Measurements from ENCODE around the gene CCDC89. TPM values are rescaled to one million over a fixed set of nuclear protein-coding genes. Genes with fewer than 3 reads are reported as not detected.

CCDC89 gene
- total and polyA plus RNA-seq, 2 donors (not counting 1 experiment from before 2014, with no cell fraction given), result not detected

DNA sequence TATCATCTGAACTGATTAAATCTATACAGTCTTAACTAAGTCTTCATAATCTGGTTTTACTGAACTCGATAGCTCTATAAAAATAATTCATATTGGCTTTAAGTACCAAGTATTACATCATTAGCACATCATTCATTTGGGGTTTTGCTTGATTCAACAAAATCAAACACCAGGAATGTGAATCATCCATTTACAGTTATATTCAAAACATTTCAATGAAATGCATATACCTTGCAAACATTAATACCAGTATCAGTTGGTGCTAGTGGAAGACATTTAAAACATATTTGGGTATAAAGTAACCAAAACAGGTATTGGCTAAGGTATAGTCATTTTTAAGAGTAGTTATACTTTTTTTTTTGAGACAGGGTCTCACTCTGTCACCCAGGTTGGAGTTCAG, 12.2 kb upstream of the CCDC89 start:
- H3K4me3 ChIP-seq (ENCODE audit: control extremely low read depth in 1 of 5, extremely low read depth in 1 of 5, insufficient read depth in 1 of 5, low read depth in 2 of 5, low read length in 4 of 5), result no peak overlapping the region
- peaks cover 18% of the 10 kb centered on the region for H3K4me1 Mint-ChIP-seq
- ChIA-PET POLR2A (no interaction called here), CTCF (no interaction called here)
- no peaks in the 10 kb centered on the region for H3K79me2 ChIP-seq (ENCODE audit: control insufficient read depth, insufficient read depth, low read length)
- H3K9me3 Mint-ChIP-seq (ENCODE audit: insufficient read depth), result no peaks in the 10 kb centered on the region
- H3K4me2 ChIP-seq (replicated peaks; ENCODE audit: low read depth, low read length, poor library complexity, severe bottlenecking), result no peak overlapping the region
- H3K4me1 ChIP-seq (ENCODE audit: control insufficient read depth in 2 of 2, insufficient read depth in 2 of 2, low read length in 2 of 2), result peaks cover 12 to 14% of the 10 kb centered on the region in 2 donors
- TF ChIP-seq, protein P1, sequence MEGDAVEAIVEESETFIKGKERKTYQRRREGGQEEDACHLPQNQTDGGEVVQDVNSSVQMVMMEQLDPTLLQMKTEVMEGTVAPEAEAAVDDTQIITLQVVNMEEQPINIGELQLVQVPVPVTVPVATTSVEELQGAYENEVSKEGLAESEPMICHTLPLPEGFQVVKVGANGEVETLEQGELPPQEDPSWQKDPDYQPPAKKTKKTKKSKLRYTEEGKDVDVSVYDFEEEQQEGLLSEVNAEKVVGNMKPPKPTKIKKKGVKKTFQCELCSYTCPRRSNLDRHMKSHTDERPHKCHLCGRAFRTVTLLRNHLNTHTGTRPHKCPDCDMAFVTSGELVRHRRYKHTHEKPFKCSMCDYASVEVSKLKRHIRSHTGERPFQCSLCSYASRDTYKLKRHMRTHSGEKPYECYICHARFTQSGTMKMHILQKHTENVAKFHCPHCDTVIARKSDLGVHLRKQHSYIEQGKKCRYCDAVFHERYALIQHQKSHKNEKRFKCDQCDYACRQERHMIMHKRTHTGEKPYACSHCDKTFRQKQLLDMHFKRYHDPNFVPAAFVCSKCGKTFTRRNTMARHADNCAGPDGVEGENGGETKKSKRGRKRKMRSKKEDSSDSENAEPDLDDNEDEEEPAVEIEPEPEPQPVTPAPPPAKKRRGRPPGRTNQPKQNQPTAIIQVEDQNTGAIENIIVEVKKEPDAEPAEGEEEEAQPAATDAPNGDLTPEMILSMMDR (IDR thresholded peaks at IDR 0.05), result no peak
- no peak for TF ChIP-seq EZH2 (IDR thresholded peaks at IDR 0.05; ENCODE audit: borderline replicate concordance, insufficient read depth, low read depth, low read length, poor library complexity, severe bottlenecking)
- no peak overlapping the region for H3K9ac ChIP-seq (ENCODE audit: low read length)
- H3K9me3 ChIP-seq (ENCODE audit: control extremely low read depth in 1 of 3, control insufficient read depth in 2 of 3, insufficient read depth in 1 of 3, low read length in 2 of 3), result no peaks in the 10 kb centered on the region
- H4K20me1 ChIP-seq (ENCODE audit: control insufficient read depth, insufficient read depth, low read length, poor library complexity, severe bottlenecking), result no peaks in the 10 kb centered on the region
- H3K27ac Mint-ChIP-seq, result no peak overlapping the region
- no peaks in the 10 kb centered on the region for H3K36me3 ChIP-seq (replicated peaks in 1 of 2; ENCODE audit: control extremely low read depth in 1 of 2, control insufficient read depth in 1 of 2, extremely low read depth in 1 of 2, insufficient read depth in 2 of 2, low read length in 1 of 2)
- ATAC-seq (ENCODE audit: low read depth) (no peak), DNase-seq (no peak)
- intact Hi-C loops (cut with micrococcal nuclease), result no loop called here
- no CpG with 5 or more reads among the region's 1 CpG for WGBS (ENCODE audit: insufficient coverage)
- H3K27me3 Mint-ChIP-seq, result no peaks in the 10 kb centered on the region
- H3K27ac ChIP-seq (ENCODE audit: low read length in 2 of 2), result no peak overlapping the region
- peaks cover 0 to 4% (median 0%) of the 10 kb centered on the region in 4 experiments for H3K27me3 ChIP-seq (replicated peaks in 1 of 4; ENCODE audit: control extremely low read depth in 1 of 4, control insufficient read depth in 3 of 4, insufficient read depth in 4 of 4, low read length in 3 of 4)
- no peak overlapping the region for H2AFZ ChIP-seq (ENCODE audit: insufficient read depth, low read depth, low read length, poor library complexity, severe bottlenecking)
- no peak overlapping the region for H3K4me3 Mint-ChIP-seq

DNA sequence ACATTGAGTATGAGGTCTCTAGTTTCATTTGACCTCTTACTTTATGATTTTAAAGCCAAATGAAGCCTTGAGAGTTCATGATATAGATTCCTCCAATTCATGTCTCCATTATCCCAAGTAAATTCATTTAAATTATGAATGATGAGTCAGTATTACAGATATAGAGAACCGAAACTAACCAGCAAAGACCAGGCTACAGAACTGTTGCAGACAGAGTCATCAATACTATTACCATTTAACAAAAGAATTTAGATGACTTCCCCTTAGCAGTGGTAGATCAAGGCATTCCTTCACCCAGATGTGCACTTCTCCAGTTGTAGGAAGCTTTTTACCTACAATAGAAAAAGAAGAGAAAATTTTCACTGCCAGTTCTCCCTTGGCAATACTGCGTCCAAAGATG, 11.8 kb upstream of the CCDC89 start:
- H3K4me1 ChIP-seq (ENCODE audit: control insufficient read depth in 2 of 2, insufficient read depth in 2 of 2, low read length in 2 of 2), result peaks cover 12 to 14% of the 10 kb centered on the region in 2 donors
- no peak overlapping the region for H2AFZ ChIP-seq (ENCODE audit: insufficient read depth, low read depth, low read length, poor library complexity, severe bottlenecking)
- H3K9me3 Mint-ChIP-seq (ENCODE audit: insufficient read depth), result no peaks in the 10 kb centered on the region
- no peak overlapping the region for H3K27ac ChIP-seq (ENCODE audit: low read length in 2 of 2)
- intact Hi-C loops (cut with micrococcal nuclease), result no loop called here
- H3K27ac Mint-ChIP-seq, result no peak overlapping the region
- no peaks in the 10 kb centered on the region for H3K9me3 ChIP-seq (ENCODE audit: control extremely low read depth in 1 of 3, control insufficient read depth in 2 of 3, insufficient read depth in 1 of 3, low read length in 2 of 3)
- H3K79me2 ChIP-seq (ENCODE audit: control insufficient read depth, insufficient read depth, low read length), result no peaks in the 10 kb centered on the region
- H3K27me3 ChIP-seq (replicated peaks in 1 of 4; ENCODE audit: control extremely low read depth in 1 of 4, control insufficient read depth in 3 of 4, insufficient read depth in 4 of 4, low read length in 3 of 4), result no peaks in the 10 kb centered on the region
- WGBS (ENCODE audit: insufficient coverage), result no CpG with 5 or more reads among the region's 2 CpGs
- no peak overlapping the region for H3K4me3 Mint-ChIP-seq
- no peak overlapping the region for H3K4me2 ChIP-seq (replicated peaks; ENCODE audit: low read depth, low read length, poor library complexity, severe bottlenecking)
- no peaks in the 10 kb centered on the region for H4K20me1 ChIP-seq (ENCODE audit: control insufficient read depth, insufficient read depth, low read length, poor library complexity, severe bottlenecking)
- ChIA-PET POLR2A (no interaction called here), CTCF (interaction anchor here (0.6 kb wide), 1 partner anchor 11 kb away, joined by 3 read pairs; no protein-coding TSS in a partner anchor)
- TF ChIP-seq, protein P1 (IDR thresholded peaks at IDR 0.05), result no peak
- no peak for TF ChIP-seq EZH2 (IDR thresholded peaks at IDR 0.05; ENCODE audit: borderline replicate concordance, insufficient read depth, low read depth, low read length, poor library complexity, severe bottlenecking)
- no peaks in the 10 kb centered on the region for H3K36me3 ChIP-seq (replicated peaks in 1 of 2; ENCODE audit: control extremely low read depth in 1 of 2, control insufficient read depth in 1 of 2, extremely low read depth in 1 of 2, insufficient read depth in 2 of 2, low read length in 1 of 2)
- H3K27me3 Mint-ChIP-seq, result no peaks in the 10 kb centered on the region
- H3K4me3 ChIP-seq (ENCODE audit: control extremely low read depth in 1 of 5, extremely low read depth in 1 of 5, insufficient read depth in 1 of 5, low read depth in 2 of 5, low read length in 4 of 5), result no peak overlapping the region
- ATAC-seq (ENCODE audit: low read depth) (no peak), DNase-seq (no peak)
- H3K9ac ChIP-seq (ENCODE audit: low read length), result no peak overlapping the region
- H3K4me1 Mint-ChIP-seq, result peaks cover 18% of the 10 kb centered on the region
